ENCODE data around the gene DCLK2.

DCLK2 gene

DNA sequence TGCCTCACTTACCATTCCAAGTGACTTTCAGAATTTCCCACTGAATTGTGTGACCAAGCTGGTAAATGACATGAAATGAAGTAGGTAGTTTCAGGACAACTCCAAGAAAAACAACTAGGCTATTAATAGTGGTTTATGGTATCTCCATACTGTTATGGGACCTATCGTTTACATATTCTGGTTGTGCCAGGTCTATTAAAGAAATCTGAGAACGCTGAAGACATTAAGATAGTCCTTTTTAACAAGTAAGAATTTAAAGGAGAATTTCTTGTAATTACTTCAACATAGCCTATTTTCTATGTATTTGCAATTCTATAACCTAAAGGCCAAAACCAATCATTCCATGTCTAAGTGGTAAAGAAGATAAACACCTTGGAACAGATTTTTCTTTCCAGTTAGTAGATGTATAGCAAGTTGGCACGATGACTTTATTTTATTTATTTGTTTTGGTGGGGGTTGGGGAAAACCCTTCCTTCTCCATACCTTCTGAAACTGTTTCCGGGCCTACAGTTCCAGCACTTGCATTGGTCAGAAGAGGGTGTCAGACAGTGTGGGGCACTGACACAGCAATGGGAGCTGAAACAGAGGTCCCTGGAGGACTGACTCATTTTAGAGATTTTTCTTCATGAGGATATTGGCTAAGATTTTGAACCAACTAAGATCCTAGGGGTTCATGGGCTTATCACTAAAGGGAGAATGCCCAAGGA, 7.6 kb upstream of the DCLK2 start:
- no peak for DNase-seq

- no peak for DNase-seq
Measured at GRCh38 chr4:150072471-150072870, 5.8 kb upstream of the DCLK2 start.

DNA sequence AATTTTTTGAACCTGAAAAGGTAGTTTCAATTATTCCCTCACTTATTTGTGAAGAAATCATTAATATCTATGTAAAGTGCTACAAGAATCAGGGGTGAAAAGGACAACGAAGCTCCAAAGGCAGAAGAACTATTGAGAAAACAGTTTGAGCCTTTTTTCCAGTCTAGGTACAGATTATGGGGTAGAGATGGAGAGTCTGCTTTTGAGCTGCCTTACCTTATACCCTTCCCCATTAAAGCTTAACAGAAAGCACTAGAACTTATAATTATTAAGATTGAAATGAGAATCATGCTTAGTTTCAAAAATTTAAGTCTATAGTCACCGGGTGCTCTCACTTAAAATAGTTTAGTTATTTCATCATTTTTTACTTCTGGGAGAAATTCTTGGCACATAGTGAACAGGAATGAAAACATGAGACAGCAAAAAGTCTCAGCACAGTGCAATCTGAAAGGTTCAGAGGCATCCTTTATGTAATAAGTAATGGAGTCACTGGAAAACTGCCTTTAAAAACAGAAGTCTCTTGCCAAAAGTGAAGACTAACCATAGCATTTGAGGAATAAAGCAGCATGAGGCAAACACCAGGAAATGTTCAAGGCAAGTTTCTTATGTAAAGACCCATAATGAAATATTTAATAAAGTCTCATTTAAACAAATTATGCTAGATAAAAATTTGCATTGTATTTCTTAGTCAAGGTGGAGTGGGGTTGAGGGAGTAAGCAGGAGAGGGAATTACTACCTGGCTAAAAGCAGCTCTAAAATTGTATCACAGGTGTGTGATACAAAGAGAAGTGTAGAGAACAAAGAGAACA, 5.1 kb upstream of the DCLK2 start:
- no peak for DNase-seq

DNA sequence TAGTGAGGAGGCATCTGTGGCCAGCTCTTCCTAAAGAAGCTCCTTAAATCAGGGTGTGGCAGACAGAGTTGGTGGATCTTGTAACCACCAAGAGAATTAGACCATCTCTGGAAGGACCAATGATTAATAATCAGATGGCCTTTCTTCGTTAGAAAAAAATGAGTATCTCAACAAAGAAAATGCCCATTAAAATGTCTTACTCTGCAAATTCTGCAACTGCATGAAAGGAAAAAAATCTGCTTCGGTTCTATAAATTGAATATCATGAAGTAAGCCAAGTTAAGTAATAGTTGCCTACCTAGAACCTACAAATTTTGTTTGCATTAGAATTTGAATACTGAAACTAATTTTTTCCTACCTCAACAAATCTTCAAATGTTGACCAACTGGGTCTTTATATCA, 4.2 kb upstream of the DCLK2 start:
- DNase-seq, result no peak

GRCh38 chr4:150078579-150079080, 385 bp downstream of the DCLK2 start:
- no peak for DNase-seq

- peak; percentile 26 for DNase-seq
Measured at GRCh38 chr4:150079081-150079581, 886 bp downstream of the DCLK2 start.

DNA sequence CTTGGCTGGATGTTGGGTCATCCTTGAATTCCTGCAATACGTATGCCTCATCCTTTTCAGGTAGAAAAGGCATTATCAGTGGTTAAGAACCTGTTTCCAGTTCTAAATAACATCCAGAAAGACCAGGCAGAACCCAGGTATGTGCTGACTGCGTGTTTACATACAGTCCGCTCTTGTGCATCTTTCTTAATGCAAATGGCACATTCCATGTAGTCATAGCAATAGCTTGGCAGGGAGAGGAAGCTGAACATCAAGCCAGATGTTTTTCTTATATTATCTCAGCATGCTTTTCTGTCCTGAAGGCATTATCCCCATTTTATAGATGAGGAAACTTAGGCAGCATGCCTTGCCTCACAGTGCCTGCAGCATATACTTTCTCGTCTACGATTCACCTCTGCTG, 2.1 kb downstream of the DCLK2 start:
- DNase-seq, result no peak

GRCh38 chr4:150080875-150081274, 2.6 kb downstream of the DCLK2 start:
- DNase-seq, result no peak

GRCh38 chr4:150082241-150082640, 4.0 kb downstream of the DCLK2 start:
- DNase-seq, result peak; percentile 59

DNA sequence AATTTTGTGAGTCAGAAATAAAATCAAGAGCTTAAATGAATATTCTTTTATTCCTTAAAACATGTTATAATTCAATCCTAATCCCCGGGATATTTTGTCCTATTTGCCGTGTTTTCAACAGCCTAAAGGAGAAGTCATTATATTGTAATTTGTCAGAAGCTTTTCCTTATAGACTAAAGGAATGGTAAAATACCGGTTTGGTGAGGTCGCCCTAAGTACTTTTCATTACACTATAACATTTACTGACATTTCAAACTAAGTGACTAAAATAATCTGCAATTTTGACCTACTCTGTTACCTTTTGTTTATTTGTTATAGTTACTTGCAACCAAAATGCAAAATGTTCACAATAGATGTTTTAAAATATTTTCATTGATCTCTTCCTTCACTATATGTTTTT, 8.8 kb downstream of the DCLK2 start:
- DNase-seq, result no peak

DNA sequence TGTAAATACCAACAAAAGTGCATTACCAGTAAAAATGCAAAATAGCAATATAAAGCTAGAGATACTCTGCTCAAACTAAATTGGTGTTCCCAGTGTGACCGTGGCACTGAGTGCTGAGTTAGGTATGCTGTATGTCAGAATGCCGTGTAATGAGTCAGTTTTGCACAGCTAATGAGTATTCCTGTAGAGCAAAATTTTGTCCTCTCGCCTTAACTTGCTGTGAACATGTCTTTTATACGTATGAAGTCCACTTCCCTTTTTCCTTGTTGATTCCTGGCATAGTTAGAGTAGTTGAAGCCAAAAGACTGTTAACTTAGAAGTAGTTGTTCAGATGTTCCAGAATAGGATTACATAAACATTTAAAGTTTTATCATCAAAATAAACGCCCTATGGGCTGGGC, 11.5 kb downstream of the DCLK2 start:
- DNase-seq, result no peak

DNA sequence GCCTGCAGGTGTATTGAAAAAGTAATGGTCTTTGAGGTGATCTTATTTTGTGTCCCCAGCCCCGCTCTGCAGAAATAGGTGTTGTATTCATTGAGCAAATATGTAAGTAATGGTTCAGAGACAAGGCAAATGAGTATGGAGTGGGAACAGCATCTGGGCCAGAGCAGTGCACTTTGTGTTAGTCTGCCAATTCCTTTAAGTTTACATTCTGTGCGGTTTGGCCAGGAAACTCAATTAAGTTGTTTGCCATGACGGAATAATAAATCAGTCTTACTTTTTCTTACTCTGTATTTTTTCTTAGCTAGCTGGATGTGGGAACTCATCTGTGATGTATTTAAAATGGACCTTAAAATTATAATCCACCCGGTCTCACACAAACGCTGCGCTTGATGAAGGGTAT, 12.6 kb downstream of the DCLK2 start:
- DNase-seq, result no peak

DNA sequence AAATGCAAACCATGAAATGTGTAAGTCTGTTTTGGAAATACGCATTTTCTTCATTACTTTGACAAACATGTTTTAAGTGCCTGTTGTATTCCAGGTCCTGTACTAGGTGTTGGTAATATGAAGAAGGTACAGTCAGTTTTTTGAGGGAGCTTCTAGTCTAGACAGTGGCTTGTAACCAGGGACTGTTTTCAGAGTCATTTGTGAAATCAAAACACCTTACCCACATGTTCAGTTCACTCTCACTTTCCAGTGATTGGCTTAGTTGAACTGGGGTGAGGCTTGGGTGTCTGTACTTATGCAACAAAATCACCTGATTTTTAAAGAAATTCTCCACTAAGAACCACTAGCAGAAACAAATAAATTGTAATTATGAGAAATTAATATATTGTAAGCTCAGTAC, 16.4 kb downstream of the DCLK2 start:
- DNase-seq, result no peak

DNA sequence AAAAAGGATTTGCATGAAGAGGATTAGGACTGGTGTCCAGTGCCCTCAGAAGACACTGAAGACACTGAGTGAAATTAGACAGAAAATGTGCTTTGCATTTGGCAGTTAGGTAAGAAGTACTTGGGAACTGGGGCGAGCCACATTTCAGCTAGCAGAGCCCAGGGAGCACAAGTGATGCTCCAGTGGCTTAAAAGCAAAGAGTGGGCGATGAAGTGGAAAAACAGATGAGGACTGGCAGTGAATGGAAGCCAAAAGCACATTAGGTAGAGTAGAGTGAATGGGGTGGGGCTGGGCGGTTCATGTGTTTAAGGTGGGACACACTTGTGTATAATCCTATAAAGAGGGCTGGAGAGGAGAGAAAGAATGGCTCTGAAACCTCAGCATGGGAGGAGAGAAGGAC, 18.4 kb downstream of the DCLK2 start:
- no peak for DNase-seq

- DNase-seq, result no peak
Measured at GRCh38 chr4:150098214-150098613, 20.0 kb downstream of the DCLK2 start.

DNA sequence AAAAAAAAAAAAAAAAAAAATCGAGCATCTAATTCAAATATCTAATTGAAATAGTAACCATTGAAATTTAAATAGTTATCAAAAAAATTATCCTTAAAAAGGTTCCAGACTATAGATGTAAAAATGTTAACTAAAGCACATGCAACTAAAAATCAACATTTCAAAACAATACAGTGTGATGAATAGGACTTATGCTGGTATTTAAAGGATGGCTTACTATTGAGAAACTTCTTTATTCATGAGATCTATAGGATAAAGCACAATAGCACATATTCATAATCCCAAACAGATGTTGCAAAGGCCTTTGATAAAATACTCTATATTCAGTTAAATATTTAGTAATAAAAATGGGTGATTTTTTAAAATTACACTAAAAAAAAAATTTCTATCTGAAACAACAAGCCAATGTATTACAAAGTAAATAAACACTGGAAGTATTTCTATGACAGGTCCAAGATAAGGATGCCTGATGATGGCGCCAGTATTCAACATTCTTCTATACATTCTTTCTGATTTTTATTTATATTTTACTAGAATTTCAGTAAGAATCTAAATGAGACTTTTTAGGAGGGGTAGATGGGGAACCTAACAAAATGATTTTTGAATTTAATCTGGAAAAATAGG, 26.3 kb downstream of the DCLK2 start:
- no peak for DNase-seq

DNA sequence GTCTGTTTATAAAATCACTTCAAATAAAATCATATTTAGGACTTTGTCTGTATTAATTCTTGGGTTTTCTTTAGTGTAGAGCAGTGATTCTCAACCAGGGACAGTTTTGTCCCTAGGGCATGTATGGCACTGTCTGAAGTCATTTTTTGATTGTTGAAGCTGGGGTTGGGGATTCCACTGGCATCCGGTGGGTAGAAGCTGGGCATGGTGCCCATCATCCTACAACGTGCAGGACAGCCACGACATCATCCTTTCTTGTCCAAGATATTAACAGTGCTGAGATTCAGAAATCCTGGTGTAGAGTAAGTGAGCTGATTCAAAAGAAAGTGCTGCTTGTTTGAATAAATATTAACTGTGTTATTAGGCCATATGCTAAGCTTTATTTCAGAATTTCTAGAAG, 28.6 kb downstream of the DCLK2 start:
- DNase-seq, result no peak

- DNase-seq, result no peak
Measured at GRCh38 chr4:150108691-150109090, 30.4 kb downstream of the DCLK2 start.

- no peak for DNase-seq
Measured at GRCh38 chr4:150114641-150115040, 36.4 kb downstream of the DCLK2 start.

DNA sequence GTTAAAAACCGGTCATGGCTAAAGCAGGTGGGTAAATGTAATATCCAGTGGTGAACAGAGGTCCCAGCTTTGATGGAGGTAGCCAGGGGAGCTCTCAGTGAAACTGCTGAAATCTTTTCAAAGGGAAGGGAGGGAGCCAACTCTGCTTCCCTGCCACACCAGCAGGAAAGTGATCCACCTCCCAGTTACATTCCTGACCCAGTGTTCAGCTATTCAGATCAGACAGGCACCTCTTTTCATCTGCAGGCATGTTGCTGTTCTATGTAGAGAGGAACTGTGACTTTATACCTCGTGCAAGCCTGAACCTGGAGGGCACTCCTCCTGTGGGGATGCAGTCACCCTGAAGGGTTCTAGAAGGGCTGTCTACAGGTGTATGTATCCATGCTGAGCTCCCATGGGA, 37.6 kb downstream of the DCLK2 start:
- no peak for DNase-seq

DNA sequence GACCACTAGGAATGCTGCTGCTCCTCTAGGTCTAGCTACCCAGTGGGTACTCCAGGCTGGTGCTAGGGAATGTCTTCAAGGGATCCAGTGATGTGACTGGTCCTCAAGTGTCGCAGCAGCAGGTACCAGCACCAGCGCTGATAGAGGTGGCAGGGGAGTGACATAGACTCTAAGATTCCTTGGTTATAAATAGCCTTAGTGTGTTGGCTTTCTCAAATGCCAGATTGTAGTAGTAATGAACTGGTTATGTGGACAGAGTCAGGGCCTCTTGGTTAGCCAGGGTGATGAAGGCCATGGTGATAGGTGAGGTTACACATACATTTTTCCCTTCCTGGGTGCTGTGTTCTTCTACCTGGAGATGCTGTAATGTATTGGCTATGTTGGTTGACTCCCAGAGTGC, 38.3 kb downstream of the DCLK2 start:
- no peak for DNase-seq

DNA sequence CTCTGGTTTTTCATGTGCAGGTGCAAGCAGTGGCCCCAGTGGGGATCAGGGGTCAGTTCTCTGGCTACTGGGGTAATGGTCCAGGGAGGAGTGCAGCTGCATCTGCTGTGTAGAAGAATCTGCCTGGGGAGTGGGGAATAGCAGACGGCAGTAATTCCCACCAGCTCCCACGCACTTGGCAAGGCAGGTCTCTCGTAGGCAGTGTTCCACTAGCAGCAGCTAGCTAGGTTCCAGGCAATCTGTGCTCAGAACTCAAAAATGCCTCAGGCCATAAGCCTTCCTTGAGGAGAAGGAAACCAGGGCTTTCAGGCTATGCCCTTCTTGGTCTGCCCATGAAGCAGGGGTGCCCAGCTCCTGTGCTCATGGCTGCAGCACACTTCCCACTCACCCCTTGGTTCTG, 38.8 kb downstream of the DCLK2 start:
- DNase-seq, result no peak

- no peak for DNase-seq
Measured at GRCh38 chr4:150117629-150118028, 39.4 kb downstream of the DCLK2 start.

DNA sequence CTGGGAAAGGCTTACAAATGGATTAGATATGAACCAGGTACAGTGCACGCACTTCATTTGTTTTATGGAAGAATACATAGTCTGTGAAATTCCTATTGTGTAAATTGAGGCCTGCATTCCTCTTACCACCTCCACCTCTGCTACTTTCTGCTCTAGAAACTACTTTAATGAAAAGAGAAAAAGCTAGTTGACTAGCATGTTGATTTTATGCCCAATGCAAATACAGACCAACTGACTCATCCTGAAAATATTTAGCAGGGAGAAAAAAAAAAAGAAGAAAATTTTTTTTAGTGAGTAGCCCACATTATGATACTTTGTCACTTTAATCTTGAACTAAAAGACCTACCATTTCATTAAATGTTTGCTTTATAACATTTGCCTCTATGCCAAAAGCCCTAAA, 41.2 kb downstream of the DCLK2 start:
- no peak for DNase-seq
